H9 (cell line): ENCODE data around the gene CNDP1. TPM values are rescaled to one million over a fixed set of nuclear protein-coding genes. Genes with fewer than 3 reads are reported as not detected.

Experiments used
- DNase-seq: peaks from one replicate; pipeline ENCODE4 v3.0.0-alpha.2; 2017
- H2AFZ ChIP-seq: one replicate; pipeline ENCODE4 v1.6.1; 2013; ENCODE audit warnings: mild to moderate bottlenecking, low read length, control low read depth, moderate library complexity
- H2AK5ac ChIP-seq: 2 replicates; pipeline ENCODE4 v1.6.1; 2013; ENCODE audit warnings: low read length, control low read depth, mixed read lengths; ENCODE audit not compliant: insufficient read length
- H2BK120ac ChIP-seq: one replicate; pipeline ENCODE4 v1.6.1; 2013; ENCODE audit warnings: low read depth, mild to moderate bottlenecking, low read length, control low read depth, inconsistent platforms; ENCODE audit not compliant: poor library complexity, severe bottlenecking
- H2BK12ac ChIP-seq: 2 replicates; pipeline ENCODE4 v1.6.1; 2013; ENCODE audit warnings: low read length, control low read depth, mixed read lengths, low read depth; ENCODE audit not compliant: insufficient read length
- H2BK15ac ChIP-seq: 2 replicates; pipeline ENCODE4 v1.6.1; 2013; ENCODE audit warnings: low read depth, low read length, control low read depth
- H2BK20ac ChIP-seq: one replicate; pipeline ENCODE4 v1.6.1; 2013; ENCODE audit warnings: low read depth, mild to moderate bottlenecking, low read length, control low read depth, inconsistent platforms; ENCODE audit not compliant: poor library complexity, severe bottlenecking
- H2BK5ac ChIP-seq: 2 replicates; pipeline ENCODE4 v1.6.1; 2013; ENCODE audit warnings: low read length, control low read depth, mixed read lengths; ENCODE audit not compliant: insufficient read length
- H3K14ac ChIP-seq: 2 replicates; pipeline ENCODE4 v1.6.1; 2013; ENCODE audit warnings: low read length, control low read depth; ENCODE audit not compliant: insufficient read depth
- H3K18ac ChIP-seq: 2 replicates; pipeline ENCODE4 v1.6.1; 2013; ENCODE audit warnings: low read depth, mild to moderate bottlenecking, mixed read lengths, low read length, control low read depth; ENCODE audit not compliant: insufficient read length
- H3K23ac ChIP-seq: 2 replicates; pipeline ENCODE4 v1.6.1; 2013; ENCODE audit warnings: low read length, control low read depth, mixed read lengths, low read depth; ENCODE audit not compliant: insufficient read length
- H3K23me2 ChIP-seq: 2 replicates; pipeline ENCODE4 v1.6.1; 2013; ENCODE audit warnings: low read depth, mild to moderate bottlenecking, mixed read lengths, low read length, control low read depth; ENCODE audit not compliant: insufficient read length, poor library complexity, severe bottlenecking
- H3K27ac ChIP-seq: 2 replicates; pipeline ENCODE4 v1.5.1; 2013; ENCODE audit warnings: low read length, control low read depth, mixed read lengths, low read depth; ENCODE audit not compliant: insufficient read length
- H3K27me3 ChIP-seq: 2 replicates; pipeline ENCODE4 v1.6.1; 2013; ENCODE audit warnings: low read length, control low read depth, inconsistent platforms; ENCODE audit not compliant: insufficient read depth
- H3K4ac ChIP-seq: 2 replicates; pipeline ENCODE4 v1.6.1; 2013; ENCODE audit warnings: low read depth, mild to moderate bottlenecking, control low read depth, inconsistent platforms, low read length, moderate library complexity
- H3K4me1 ChIP-seq: 2 replicates; pipeline ENCODE4 v1.6.1; 2013; ENCODE audit warnings: low read length, control low read depth, inconsistent platforms; ENCODE audit not compliant: insufficient read depth
- H3K4me2 ChIP-seq: 2 replicates; pipeline ENCODE4 v1.6.1; 2013; ENCODE audit warnings: low read length, control low read depth, mixed read lengths; ENCODE audit not compliant: insufficient read length, insufficient read depth
- H3K56ac ChIP-seq: 2 replicates; pipeline ENCODE4 v1.6.1; 2013; ENCODE audit warnings: low read depth, mild to moderate bottlenecking, mixed read lengths, low read length, control low read depth; ENCODE audit not compliant: insufficient read length
- H3K79me1 ChIP-seq: 2 replicates; pipeline ENCODE4 v1.6.1; 2013; ENCODE audit warnings: low read depth, mild to moderate bottlenecking, moderate library complexity, low read length, control low read depth, inconsistent platforms; ENCODE audit not compliant: insufficient read depth, poor library complexity, severe bottlenecking
- H3K79me2 ChIP-seq: 2 replicates; pipeline ENCODE4 v1.6.1; 2013; ENCODE audit warnings: low read length, control low read depth, inconsistent platforms; ENCODE audit not compliant: insufficient read depth
- H3K9ac ChIP-seq: 2 replicates; pipeline ENCODE4 v1.6.1; 2013; ENCODE audit warnings: low read length, control low read depth, mixed read lengths; ENCODE audit not compliant: insufficient read length; ENCODE audit errors: extremely low read depth
- H3K9me3 ChIP-seq: one replicate; pipeline ENCODE4 v1.6.1; 2013; ENCODE audit warnings: low read depth, low read length, inconsistent platforms; ENCODE audit not compliant: control insufficient read depth
- H3T11ph ChIP-seq: one replicate; pipeline ENCODE4 v1.6.1; 2013; ENCODE audit warnings: mild to moderate bottlenecking, low read length, control low read depth, inconsistent platforms
- H4K20me1 ChIP-seq: one replicate; pipeline ENCODE4 v1.6.1; 2013; ENCODE audit not compliant: control insufficient read depth, insufficient read length, insufficient read depth
- H4K5ac ChIP-seq: 2 replicates; pipeline ENCODE4 v1.6.1; 2013; ENCODE audit warnings: low read depth, mild to moderate bottlenecking, mixed read lengths, low read length, control low read depth; ENCODE audit not compliant: insufficient read length
- H4K8ac ChIP-seq: replicated peaks from 2 replicates; pipeline ENCODE4 v1.6.1; 2013; ENCODE audit warnings: low read length, control low read depth, mixed read lengths, low read depth; ENCODE audit not compliant: insufficient read length
- H4K91ac ChIP-seq: 2 replicates; pipeline ENCODE4 v1.6.1; 2013; ENCODE audit warnings: low read depth, mild to moderate bottlenecking, moderate library complexity, mixed read lengths, low read length, control low read depth; ENCODE audit not compliant: insufficient read length
- H3K27ac Mint-ChIP-seq, 3 experiments: 2 replicates in 2 of 3; 3 replicates in 1 of 3; pipeline ENCODE4 v1.8.0; 2020 to 2021; ENCODE audit warnings: mixed read lengths in 3 of 3, mild to moderate bottlenecking in 1 of 3, moderate library complexity in 1 of 3
- H3K27me3 Mint-ChIP-seq: 2 replicates; pipeline ENCODE4 v1.8.0; 2021; ENCODE audit warnings: low read depth, mild to moderate bottlenecking, moderate library complexity, mixed read lengths
- H3K36me3 Mint-ChIP-seq, 3 experiments: 2 replicates in 2 of 3; 3 replicates in 1 of 3; pipeline ENCODE4 v1.8.0; 2020 to 2021; ENCODE audit warnings: low read depth in 3 of 3, mixed read lengths in 3 of 3; ENCODE audit not compliant: insufficient read depth in 1 of 3
- H3K4me1 Mint-ChIP-seq, 2 experiments: 2 replicates each; pipeline ENCODE4 v1.8.0; 2020; ENCODE audit warnings: mixed read lengths in 2 of 2
- H3K4me3 Mint-ChIP-seq, 2 experiments: 2 replicates in 1 of 2; 3 replicates in 1 of 2; pipeline ENCODE4 v1.8.0; 2020 to 2021; ENCODE audit warnings: mild to moderate bottlenecking in 2 of 2, mixed read lengths in 2 of 2, moderate library complexity in 1 of 2
- H3K9me3 Mint-ChIP-seq, 2 experiments: 2 replicates in 1 of 2; 3 replicates in 1 of 2; pipeline ENCODE4 v1.8.0; 2020; ENCODE audit warnings: mild to moderate bottlenecking in 2 of 2, mixed read lengths in 2 of 2, moderate library complexity in 1 of 2
- WGBS: extraction: QIAGEN DNeasy Blood & Tissue Kit; methylation state at CpG from one replicate; pipeline ENCODE4 v1.1.7; 2013; ENCODE audit warnings: missing lambda C conversion rate, low lambda C conversion rate, mixed read lengths; ENCODE audit not compliant: insufficient read length; ENCODE audit errors: extremely low coverage; 5-methylcytosine and 5-hydroxymethylcytosine counted together
- total RNA-seq: library from RNA; stranded (reverse); gene quantifications from 2 replicates; pipeline ENCODE4 v1.2.1, GENCODE V29; 2021
- TF ChIP-seq, protein P1 (sequence below): fragments of 200-600 bp; sonication (generic); conservative IDR thresholded peaks from 3 replicates; pipeline ENCODE4 v1.8.0; 2021; ENCODE audit warnings: antibody characterized with exemption, mild to moderate bottlenecking

Gene CNDP1
- total RNA-seq, 1 experiment from 2014 or later = not detected

DNA sequence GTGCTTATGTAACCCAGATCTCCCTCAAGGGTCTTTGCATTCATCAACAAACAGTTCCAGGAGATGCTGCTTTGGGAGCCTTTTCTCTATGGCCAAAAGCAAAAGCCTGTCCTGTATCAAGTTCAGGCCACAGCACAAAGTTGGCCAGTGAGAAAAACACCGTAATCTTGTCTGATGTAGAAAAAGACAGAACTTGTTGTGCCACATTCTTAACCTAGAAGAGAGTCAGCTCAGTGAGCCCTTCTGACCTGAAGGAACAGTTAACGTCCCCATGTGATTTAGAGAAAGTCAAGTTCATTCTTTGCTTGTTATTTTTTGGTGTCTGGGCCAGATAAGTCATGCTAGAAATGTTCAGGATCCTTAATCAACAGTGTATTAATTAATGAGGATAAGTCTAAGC lies 7.8 kb upstream of the CNDP1 start:
- H3K23ac ChIP-seq = no peak overlapping the region
- Mint-ChIP-seq H3K27me3 (peaks cover 8% of the 10 kb centered on the region), H3K9me3 (peaks cover 3 to 10% of the 10 kb centered on the region in 2 experiments; a peak in 4 of 5 replicates), H3K4me3 (no peak overlapping the region), H3K4me1 (peaks cover 0 to 5% of the 10 kb centered on the region in 2 experiments; a peak in 1 of 4 replicates), H3K27ac (no peak overlapping the region; a peak in 1 of 7 replicates), H3K36me3 (peaks cover 15 to 21% (median 21%) of the 10 kb centered on the region in 3 experiments)
- no peak overlapping the region for H2AFZ ChIP-seq
- no peaks in the 10 kb centered on the region for H3K79me2 ChIP-seq
- H4K8ac ChIP-seq = no peak overlapping the region
- H3K23me2 ChIP-seq = peaks cover 2% of the 10 kb centered on the region
- no peak overlapping the region for H2BK15ac ChIP-seq
- no CpG with 5 or more reads among the region's 2 CpGs for WGBS
- H3K56ac ChIP-seq = no peak overlapping the region
- H3K27ac ChIP-seq = no peak overlapping the region
- H2BK12ac ChIP-seq = no peak overlapping the region
- no peak overlapping the region for H2BK120ac ChIP-seq
- H4K20me1 ChIP-seq = no peaks in the 10 kb centered on the region
- H4K5ac ChIP-seq = no peak overlapping the region
- H4K91ac ChIP-seq = no peak overlapping the region
- H2BK5ac ChIP-seq = no peak overlapping the region
- no peak overlapping the region for H3K9ac ChIP-seq
- no peak overlapping the region for H2BK20ac ChIP-seq
- H2AK5ac ChIP-seq = no peak overlapping the region
- no peak overlapping the region for H3T11ph ChIP-seq
- H3K18ac ChIP-seq = no peak overlapping the region
- TF ChIP-seq, protein P1, sequence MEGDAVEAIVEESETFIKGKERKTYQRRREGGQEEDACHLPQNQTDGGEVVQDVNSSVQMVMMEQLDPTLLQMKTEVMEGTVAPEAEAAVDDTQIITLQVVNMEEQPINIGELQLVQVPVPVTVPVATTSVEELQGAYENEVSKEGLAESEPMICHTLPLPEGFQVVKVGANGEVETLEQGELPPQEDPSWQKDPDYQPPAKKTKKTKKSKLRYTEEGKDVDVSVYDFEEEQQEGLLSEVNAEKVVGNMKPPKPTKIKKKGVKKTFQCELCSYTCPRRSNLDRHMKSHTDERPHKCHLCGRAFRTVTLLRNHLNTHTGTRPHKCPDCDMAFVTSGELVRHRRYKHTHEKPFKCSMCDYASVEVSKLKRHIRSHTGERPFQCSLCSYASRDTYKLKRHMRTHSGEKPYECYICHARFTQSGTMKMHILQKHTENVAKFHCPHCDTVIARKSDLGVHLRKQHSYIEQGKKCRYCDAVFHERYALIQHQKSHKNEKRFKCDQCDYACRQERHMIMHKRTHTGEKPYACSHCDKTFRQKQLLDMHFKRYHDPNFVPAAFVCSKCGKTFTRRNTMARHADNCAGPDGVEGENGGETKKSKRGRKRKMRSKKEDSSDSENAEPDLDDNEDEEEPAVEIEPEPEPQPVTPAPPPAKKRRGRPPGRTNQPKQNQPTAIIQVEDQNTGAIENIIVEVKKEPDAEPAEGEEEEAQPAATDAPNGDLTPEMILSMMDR = no peak
- H3K9me3 ChIP-seq = no peaks in the 10 kb centered on the region
- H3K4ac ChIP-seq = no peak overlapping the region
- no peak overlapping the region for H3K4me2 ChIP-seq
- H3K27me3 ChIP-seq = no peaks in the 10 kb centered on the region
- no peak for DNase-seq
- no peaks in the 10 kb centered on the region for H3K4me1 ChIP-seq
- no peaks in the 10 kb centered on the region for H3K79me1 ChIP-seq
- no peak overlapping the region for H3K14ac ChIP-seq
